GM12801 (cell line): ENCODE measurements around the gene GRIN1.

Experiments
- TF ChIP-seq, protein P1 (sequence below): IDR thresholded peaks from one replicate; pipeline ENCODE4 v1.5.1; 2011; ENCODE audit warnings: control low read depth; ENCODE audit not compliant: insufficient read length; ENCODE audit errors: extremely low read depth

GRIN1 gene

GRCh38 chr9:137171149-137171900, 32.4 kb downstream of the GRIN1 start:
- TF ChIP-seq, protein P1, sequence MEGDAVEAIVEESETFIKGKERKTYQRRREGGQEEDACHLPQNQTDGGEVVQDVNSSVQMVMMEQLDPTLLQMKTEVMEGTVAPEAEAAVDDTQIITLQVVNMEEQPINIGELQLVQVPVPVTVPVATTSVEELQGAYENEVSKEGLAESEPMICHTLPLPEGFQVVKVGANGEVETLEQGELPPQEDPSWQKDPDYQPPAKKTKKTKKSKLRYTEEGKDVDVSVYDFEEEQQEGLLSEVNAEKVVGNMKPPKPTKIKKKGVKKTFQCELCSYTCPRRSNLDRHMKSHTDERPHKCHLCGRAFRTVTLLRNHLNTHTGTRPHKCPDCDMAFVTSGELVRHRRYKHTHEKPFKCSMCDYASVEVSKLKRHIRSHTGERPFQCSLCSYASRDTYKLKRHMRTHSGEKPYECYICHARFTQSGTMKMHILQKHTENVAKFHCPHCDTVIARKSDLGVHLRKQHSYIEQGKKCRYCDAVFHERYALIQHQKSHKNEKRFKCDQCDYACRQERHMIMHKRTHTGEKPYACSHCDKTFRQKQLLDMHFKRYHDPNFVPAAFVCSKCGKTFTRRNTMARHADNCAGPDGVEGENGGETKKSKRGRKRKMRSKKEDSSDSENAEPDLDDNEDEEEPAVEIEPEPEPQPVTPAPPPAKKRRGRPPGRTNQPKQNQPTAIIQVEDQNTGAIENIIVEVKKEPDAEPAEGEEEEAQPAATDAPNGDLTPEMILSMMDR, result no peak

DNA sequence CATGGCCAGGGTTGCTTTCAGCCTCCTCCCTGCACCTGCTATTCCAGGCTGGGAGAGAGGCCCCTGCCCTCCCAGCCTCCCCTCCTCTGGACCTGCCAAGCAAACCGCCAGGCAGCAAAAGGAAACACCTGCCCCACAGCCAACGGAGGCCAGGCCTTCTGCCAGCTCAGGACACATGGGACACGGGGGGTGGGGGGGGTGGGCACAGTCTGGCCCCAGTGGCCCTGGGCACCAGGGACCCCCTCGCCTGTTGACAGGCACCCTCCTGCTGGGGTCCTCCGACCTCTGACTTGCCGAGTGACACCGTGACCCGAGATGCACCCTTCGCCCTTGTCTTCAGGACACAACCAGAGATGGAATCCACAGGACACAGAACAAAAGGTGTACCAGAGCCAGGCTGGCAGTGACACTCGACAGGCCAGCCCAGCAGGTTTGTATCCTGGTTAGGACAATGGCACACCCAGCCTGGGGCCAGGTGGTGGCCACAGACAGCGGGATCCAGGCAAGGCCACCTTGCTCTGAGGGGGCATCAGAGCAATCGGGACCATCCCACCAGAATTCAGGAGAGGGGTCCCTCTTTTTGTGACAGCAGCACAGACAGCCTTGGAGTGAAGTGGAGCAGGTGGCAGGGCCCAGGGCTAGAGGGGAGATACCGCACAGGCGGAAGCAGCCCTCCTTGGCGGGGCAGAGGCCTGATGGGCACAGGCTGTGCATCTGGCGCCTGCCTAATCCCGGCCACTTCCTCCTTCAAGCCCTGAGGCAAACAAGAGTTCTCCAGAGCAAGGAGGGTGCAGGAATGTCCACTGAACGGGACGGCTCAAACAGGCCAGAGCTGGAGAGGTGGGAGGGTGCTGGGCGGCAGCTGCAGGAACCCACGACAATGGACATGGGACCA, 34.2 kb downstream of the GRIN1 start:
- TF ChIP-seq, protein P1, result no peak

GRCh38 chr9:137173796-137174664, 35.1 kb downstream of the GRIN1 start:
- TF ChIP-seq, protein P1, result no peak

- TF ChIP-seq, protein P1, result no peak
Observed at GRCh38 chr9:137174722-137175293, 35.9 kb downstream of the GRIN1 start.

DNA sequence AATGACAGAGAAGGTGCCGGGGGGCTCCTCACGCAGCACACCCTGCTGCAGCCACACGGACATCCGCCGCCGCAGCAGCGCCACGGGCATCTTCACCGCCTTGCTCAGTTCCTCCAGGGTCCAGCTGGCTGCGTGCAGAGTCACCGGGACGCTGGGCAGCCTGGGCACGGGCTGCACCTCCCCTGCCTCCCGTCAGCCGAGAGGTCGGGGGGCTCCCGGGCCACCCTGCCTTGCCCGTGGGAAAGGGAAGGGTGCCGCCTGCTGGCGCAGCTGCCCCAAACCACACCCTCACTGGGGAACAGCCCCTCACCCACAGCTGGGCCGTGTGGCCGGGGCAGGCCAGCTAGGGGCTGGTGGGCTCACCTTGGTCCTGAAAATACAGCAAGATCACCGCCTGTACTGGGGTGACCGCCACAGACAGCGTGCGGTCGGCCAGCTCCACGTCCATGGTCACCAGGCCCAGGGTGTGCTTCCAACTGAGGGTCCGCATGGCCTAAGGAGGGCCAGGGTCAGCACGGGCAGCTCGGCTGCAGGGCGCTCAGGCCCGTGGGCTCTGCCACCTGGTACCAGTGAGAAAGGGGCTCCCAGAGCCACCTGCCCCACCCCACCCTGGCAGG, 36.5 kb downstream of the GRIN1 start:
- TF ChIP-seq, protein P1, result no peak

- TF ChIP-seq, protein P1, result no peak
Observed at GRCh38 chr9:137176302-137177182, 37.6 kb downstream of the GRIN1 start.
